Measurements from ENCODE around the gene GSAP.

GRCh38 chr7:77281780-77282478, 134.2 kb downstream of the GSAP start:
- no peak for TF ChIP-seq CTCF (IDR thresholded peaks at IDR 0.05)
- no peak for TF ChIP-seq POLR2A (IDR thresholded peaks at IDR 0.05)

All from breast epithelium (tissue), 3 donors.